GM12878 (cell line): ENCODE data around the gene MAST3.

Experiments
- BRCA1 ChIP-seq: IDR thresholded peaks from 2 replicates; pipeline ENCODE4 v1.6.1; 2011; ENCODE audit warnings: low read depth, low read length, improper control_type of control experiment
- IRF5 ChIP-seq: fragments of 450-650 bp; IDR thresholded peaks from 2 replicates; pipeline ENCODE4 v1.6.1; 2017; ENCODE audit warnings: borderline replicate concordance
- MYC ChIP-seq: IDR thresholded peaks from 2 replicates; pipeline ENCODE4 v1.6.1; 2011; ENCODE audit warnings: mild to moderate bottlenecking, low read length, moderate library complexity, inconsistent platforms; ENCODE audit not compliant: insufficient read depth, insufficient replicate concordance, insufficient read length, severe bottlenecking
- POLR2AphosphoS5 ChIP-seq: IDR thresholded peaks from 2 replicates; pipeline ENCODE4 v1.6.1; 2011; ENCODE audit warnings: mild to moderate bottlenecking, low read length, inconsistent platforms
- RAD21 ChIP-seq: IDR thresholded peaks from 2 replicates; pipeline ENCODE4 v1.6.1; 2011; ENCODE audit warnings: mild to moderate bottlenecking, low read depth, low read length, moderate library complexity; ENCODE audit not compliant: insufficient read depth
- TBL1XR1 ChIP-seq: IDR thresholded peaks from 2 replicates; pipeline ENCODE4 v1.6.1; 2012; ENCODE audit warnings: low read depth, low read length, improper control_type of control experiment
- ZNF384 ChIP-seq: IDR thresholded peaks from 2 replicates; pipeline ENCODE4 v1.6.1; 2012; ENCODE audit warnings: low read depth, mild to moderate bottlenecking, low read length, improper control_type of control experiment, borderline replicate concordance
- TF ChIP-seq, protein P1 (sequence below): fragments of 450-650 bp; formaldehyde crosslinking; IDR thresholded peaks from 2 replicates; pipeline ENCODE4 v1.5.0; 2022; ENCODE audit warnings: mild to moderate bottlenecking, missing genetic modification characterization
- TF ChIP-seq, protein P2 (sequence below), 3 experiments: IDR thresholded peaks in 2 of 3; conservative IDR thresholded peaks in 1 of 3; 2 replicates each; pipeline ENCODE4 v1.5.1; 2011; ENCODE audit warnings: low read depth in 3 of 3, low read length in 3 of 3, mild to moderate bottlenecking in 3 of 3, control low read depth in 2 of 3, moderate library complexity in 2 of 3, inconsistent platforms in 1 of 3, mixed read lengths in 1 of 3; ENCODE audit not compliant: control insufficient read depth in 2 of 3, insufficient read depth in 1 of 3; ENCODE audit errors: extremely low read depth in 1 of 3

- TF ChIP-seq POLR2AphosphoS5, result peak; percentile 72
- no peak for TF ChIP-seq ZNF384
- TF ChIP-seq, protein P1, sequence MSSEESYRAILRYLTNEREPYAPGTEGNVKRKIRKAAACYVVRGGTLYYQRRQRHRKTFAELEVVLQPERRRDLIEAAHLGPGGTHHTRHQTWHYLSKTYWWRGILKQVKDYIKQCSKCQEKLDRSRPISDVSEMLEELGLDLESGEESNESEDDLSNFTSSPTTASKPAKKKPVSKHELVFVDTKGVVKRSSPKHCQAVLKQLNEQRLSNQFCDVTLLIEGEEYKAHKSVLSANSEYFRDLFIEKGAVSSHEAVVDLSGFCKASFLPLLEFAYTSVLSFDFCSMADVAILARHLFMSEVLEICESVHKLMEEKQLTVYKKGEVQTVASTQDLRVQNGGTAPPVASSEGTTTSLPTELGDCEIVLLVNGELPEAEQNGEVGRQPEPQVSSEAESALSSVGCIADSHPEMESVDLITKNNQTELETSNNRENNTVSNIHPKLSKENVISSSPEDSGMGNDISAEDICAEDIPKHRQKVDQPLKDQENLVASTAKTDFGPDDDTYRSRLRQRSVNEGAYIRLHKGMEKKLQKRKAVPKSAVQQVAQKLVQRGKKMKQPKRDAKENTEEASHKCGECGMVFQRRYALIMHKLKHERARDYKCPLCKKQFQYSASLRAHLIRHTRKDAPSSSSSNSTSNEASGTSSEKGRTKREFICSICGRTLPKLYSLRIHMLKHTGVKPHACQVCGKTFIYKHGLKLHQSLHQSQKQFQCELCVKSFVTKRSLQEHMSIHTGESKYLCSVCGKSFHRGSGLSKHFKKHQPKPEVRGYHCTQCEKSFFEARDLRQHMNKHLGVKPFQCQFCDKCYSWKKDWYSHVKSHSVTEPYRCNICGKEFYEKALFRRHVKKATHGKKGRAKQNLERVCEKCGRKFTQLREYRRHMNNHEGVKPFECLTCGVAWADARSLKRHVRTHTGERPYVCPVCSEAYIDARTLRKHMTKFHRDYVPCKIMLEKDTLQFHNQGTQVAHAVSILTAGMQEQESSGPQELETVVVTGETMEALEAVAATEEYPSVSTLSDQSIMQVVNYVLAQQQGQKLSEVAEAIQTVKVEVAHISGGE, result no peak
- no peak for TF ChIP-seq IRF5
- TF ChIP-seq TBL1XR1, result no peak; the same call in 1 of the 2 replicates
- peak; percentile 17 for TF ChIP-seq MYC
- TF ChIP-seq, protein P2, sequence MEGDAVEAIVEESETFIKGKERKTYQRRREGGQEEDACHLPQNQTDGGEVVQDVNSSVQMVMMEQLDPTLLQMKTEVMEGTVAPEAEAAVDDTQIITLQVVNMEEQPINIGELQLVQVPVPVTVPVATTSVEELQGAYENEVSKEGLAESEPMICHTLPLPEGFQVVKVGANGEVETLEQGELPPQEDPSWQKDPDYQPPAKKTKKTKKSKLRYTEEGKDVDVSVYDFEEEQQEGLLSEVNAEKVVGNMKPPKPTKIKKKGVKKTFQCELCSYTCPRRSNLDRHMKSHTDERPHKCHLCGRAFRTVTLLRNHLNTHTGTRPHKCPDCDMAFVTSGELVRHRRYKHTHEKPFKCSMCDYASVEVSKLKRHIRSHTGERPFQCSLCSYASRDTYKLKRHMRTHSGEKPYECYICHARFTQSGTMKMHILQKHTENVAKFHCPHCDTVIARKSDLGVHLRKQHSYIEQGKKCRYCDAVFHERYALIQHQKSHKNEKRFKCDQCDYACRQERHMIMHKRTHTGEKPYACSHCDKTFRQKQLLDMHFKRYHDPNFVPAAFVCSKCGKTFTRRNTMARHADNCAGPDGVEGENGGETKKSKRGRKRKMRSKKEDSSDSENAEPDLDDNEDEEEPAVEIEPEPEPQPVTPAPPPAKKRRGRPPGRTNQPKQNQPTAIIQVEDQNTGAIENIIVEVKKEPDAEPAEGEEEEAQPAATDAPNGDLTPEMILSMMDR (IDR thresholded peaks at IDR 0.05 in 2 of 3, conservative IDR thresholded peaks at IDR 0.05 in 1 of 3; ENCODE audit: control insufficient read depth in 2 of 3, extremely low read depth in 1 of 3, insufficient read depth in 1 of 3, low read depth in 3 of 3, low read length in 3 of 3), result no peak
- no peak for TF ChIP-seq RAD21
- no peak for TF ChIP-seq BRCA1
Observed at GRCh38 chr19:18192673-18193387, 95.3 kb downstream of the MAST3 start, which contains the start of gene MPV17L2.
